Measurements from ENCODE around the gene ACY1.

The ACY1 gene

GRCh38 chr3:52034212-52034611, 50.9 kb downstream of the ACY1 start:
- TF ChIP-seq ZFX (IDR thresholded peaks at IDR 0.05): no peak
- no peak for TF ChIP-seq CTCF (conservative IDR thresholded peaks at IDR 0.05)
- no peak overlapping the region for H3K27ac ChIP-seq

GRCh38 chr3:52034651-52035050, 51.3 kb downstream of the ACY1 start:
- TF ChIP-seq CTCF (conservative IDR thresholded peaks at IDR 0.05): no peak
- no peak for TF ChIP-seq ZFX (IDR thresholded peaks at IDR 0.05)
- no peak overlapping the region for H3K27ac ChIP-seq

GRCh38 chr3:52036222-52036694, 52.9 kb downstream of the ACY1 start:
- no peak for TF ChIP-seq CTCF (conservative IDR thresholded peaks at IDR 0.05)
- TF ChIP-seq ZFX (IDR thresholded peaks at IDR 0.05): no peak

DNA sequence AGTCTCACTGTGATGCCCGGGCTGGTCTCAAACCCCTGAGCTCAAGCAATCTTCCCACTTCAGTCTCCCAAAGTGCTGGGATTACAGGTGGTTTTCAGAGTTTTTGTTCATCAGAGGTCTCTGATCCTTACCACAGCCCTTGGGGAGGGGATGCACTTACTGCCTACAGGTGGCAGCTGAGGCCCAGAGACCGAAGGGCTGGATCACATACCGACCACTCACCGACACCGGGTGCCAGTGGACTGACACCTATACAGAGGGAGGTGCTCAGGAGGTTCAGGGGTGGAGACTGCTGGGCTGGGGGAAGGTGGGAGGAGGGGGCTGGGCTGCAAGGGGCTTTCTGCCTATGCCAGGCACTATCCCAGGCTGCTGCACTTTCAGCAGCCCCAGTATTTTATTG, 53.5 kb downstream of the ACY1 start:
- H3K27ac ChIP-seq: no peak overlapping the region
- no peak for TF ChIP-seq CTCF (conservative IDR thresholded peaks at IDR 0.05)
- TF ChIP-seq ZFX (IDR thresholded peaks at IDR 0.05): no peak

More at GRCh38 chr3:52036222-52036694, 52.9 kb downstream of the ACY1 start:
- H3K27ac ChIP-seq: no peak overlapping the region

DNA sequence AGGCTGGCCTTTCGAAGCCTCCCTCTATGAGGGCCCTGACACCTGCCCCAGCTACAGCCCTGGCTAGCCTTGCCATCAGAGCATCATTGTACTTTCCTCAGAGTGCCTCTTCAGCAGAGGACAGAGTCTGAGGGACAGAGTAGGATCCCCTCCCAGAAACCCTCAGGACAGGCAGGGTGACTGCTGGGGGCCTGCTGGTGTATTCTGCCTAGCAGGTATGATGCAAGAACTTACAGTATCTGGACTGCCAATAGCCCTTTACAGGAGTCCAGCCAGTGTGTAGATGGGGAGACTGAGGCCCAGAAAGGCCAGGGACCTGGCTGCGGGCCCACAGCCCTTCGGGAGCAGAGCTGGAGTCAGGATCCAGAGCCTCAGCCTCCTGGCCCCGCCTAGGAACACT, 54.0 kb downstream of the ACY1 start:
- H3K27ac ChIP-seq: no peak overlapping the region

GRCh38 chr3:52038227-52038626, 54.9 kb downstream of the ACY1 start:
- H3K27ac ChIP-seq: no peak overlapping the region
- TF ChIP-seq CTCF (conservative IDR thresholded peaks at IDR 0.05): no peak

More for the DNA sequence above, 54.0 kb downstream of the ACY1 start:
- TF ChIP-seq ZFX (IDR thresholded peaks at IDR 0.05): no peak
- TF ChIP-seq CTCF (conservative IDR thresholded peaks at IDR 0.05): no peak

Measured in C4-2B (cell line).